HuH-7.5 (cell line): ENCODE measurements around the gene TMEM45B.
"Not testable (repeated sequence)": the region's sequence is repeated elsewhere in the genome, so short reads cannot be mapped to it uniquely, and the experiment has no call there.

Experiments
- DNase-seq: peaks from one replicate; pipeline ENCODE4 v3.0.0; 2011; ENCODE audit warnings: low spot score

Gene TMEM45B

DNA sequence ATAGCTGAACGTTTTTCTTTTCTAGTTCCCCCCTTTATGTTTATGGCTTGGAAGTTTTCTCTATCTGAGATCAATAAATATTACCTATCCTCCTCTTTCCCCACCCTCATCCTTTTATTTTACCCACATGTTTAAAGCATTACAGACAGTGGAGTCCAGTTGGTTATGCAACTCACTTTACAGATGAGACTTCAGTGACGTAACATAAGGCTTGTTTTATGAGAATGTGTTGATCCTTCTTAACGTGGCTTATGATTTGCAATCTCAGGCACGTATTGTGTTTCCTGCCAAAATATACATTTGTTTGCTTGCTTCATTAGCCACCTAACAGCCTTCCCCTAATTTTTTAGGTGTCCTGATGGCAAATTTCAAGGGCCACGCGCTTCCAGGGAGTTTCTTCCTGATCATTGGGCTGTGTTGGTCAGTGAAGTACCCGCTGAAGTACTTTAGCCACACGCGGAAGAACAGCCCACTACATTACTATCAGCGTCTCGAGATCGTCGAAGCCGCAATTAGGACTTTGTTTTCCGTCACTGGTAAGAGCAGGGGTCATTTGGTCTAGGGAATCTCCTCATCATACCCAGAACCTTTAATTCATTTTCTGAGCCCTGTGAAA is 36.6 kb downstream of the TMEM45B start:
- no peak for DNase-seq

DNA sequence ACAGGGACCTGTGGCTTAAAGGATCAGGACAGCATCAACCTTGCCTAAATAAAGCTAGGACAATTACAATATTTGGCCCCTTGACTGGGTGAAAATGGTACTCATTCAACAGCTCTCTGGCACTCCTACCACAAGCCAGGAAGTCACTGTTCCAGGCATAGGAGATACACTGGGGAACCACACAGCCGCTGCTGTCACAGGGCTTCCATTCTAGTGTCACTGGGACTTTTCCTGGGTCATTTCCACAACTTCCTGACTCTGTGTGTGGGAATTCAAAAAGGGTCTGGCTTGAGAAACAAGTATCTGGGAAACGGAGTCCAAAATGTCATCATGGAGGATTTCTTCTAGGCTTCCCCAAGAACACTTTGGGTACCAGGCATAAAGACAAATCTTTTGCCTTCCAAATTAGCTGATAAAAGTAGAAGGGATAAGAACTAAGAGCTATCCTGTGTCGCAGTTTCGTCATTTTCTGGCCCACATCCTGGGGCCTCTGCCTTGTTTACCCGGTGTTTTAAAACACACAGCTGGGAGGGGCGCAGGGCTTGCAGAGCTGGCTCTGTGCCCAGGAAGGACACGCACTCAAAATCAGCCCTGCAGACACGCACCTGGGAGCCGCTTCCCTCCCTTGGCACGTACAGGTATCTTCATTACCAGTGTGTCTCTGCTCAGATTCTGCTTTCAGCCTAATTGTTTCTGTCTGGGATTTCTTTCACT is 38.0 kb downstream of the TMEM45B start:
- DNase-seq = peak; percentile 49

DNA sequence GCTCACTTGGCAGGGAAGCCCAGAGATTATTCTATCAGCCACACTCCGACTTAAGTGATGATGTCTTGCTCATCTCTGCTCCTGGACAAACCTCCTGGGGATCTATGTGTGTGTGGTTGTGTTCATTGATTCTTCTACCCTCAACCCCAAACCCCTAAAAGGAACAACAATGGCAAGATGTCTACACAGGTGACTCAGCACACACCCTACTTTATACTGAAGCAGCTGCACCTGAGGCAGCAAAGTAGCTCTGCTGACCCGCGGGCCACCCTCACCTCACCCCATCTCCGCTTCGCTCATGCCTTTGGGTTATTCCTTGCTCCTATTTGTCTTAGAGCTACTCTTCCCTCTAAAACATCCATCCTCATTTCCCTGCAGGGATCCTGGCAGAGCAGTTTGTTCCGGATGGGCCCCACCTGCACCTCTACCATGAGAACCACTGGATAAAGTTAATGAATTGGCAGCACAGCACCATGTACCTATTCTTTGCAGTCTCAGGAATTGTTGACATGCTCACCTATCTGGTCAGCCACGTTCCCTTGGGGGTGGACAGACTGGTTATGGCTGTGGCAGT is 38.7 kb downstream of the TMEM45B start:
- DNase-seq = no peak

DNA sequence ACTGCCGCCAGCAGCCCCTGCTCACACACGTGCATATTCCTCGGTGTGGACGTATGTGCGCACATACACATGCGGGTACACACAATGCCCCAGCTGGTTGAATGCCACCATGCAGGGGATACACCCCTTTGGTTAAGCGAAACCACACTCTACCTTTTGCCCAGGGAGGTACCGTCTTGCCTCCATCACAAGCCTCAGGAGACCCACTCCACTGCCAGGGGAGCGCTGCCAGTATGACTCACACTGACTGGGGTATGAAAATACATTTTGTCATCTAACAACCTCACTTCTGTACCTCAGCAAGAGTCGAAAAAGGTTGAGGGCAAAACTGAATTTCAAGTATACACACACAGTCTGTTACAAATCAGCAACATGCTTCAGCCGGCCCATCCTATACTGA is 39.4 kb downstream of the TMEM45B start:
- DNase-seq = no peak

DNA sequence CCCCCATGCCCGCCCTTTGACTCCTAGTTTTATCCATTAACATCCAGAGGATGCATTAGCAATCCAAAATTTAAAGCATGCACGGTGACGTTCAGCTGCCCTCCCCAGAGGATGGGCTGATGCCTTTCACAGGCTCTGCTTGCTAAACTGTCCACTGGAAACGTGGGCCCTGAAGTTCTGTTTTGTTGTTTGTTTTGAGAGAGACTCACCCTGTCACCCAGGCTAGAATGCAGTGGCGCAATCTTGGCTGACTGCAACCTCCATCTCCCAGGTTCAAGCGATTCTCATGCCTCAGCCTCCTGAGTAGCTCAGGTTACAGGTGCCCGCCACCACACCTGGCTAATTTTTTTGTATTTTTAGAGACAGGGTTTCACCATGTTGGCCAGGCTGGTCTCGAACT is 40.4 kb downstream of the TMEM45B start:
- DNase-seq = no peak

DNA sequence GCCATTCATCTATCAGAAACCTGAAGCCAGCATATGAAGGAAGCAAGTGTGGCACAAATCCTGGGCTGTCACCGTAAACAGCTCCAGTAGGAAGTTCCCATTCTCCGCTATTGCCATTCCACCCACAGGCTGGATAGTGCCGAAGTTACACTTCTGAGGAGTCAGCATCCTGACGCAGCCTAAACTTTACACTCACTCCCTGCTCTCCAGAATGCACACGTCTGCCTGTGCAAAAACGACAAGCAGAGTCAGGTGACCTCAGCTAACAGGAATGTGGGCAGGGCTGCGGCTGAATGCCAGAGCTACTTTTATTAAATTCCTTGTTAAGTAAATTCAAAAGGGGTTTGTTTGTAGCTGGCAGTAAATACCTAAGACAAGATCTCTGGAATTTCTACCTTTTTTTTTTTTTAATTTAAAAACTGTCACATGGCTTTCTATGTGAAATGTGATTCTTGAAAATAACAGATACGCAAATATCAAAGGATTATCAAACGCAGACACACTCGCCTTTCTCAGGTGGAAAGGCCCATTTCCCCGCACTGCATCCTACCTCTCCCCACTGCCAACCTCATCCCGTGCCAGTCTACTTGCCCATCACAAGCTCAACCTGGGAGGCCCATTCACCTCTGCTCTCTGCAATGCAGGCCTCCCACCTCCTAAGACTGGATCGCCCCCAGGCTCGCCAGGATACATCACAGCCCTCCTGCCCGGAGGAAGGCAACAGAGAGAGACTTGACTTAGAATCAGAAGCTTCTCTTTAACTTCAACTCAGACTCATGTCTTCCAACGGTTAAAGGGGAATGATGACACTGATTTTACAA is 46.3 kb downstream of the TMEM45B start:
- peak; percentile 70 for DNase-seq

DNA sequence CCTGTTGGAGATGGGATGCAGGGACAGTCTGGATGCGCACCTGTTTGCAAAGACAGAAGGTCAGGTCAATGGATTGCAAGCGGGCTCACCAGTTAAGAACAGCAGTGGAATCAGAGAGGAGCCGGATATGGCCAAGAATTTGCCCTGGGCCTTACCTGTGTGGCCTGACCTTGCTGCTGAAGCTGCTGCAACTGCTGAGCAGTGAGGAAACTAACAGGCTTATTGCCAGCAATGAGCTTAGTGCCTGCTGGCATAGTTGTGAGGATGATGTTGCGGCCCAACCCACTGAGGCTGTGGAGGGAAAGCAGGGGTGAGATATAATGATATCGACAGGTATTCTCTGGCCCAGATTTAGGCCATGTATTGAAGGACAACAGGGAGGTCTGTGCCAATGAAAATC is 49.2 kb downstream of the TMEM45B start:
- DNase-seq = no peak

DNA sequence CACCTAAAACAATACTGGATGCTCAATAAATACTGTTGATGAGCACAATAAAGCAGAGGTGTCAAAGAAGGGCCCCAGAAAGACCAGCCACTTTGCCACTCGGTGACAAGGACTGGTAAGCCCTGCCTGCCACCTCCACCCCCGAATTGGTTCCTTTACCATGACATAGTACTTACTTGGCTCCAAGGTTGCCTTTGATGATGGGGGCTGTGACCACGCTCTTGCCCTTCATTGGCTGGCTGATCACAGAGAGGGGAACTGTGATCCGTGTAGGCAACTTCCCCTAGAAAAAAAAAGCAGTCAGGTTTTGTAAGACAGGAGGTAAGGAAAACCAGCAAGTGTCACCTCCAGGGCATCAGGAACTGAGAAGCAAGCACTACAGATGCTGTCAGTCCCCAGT is 50.1 kb downstream of the TMEM45B start:
- DNase-seq = no peak

DNA sequence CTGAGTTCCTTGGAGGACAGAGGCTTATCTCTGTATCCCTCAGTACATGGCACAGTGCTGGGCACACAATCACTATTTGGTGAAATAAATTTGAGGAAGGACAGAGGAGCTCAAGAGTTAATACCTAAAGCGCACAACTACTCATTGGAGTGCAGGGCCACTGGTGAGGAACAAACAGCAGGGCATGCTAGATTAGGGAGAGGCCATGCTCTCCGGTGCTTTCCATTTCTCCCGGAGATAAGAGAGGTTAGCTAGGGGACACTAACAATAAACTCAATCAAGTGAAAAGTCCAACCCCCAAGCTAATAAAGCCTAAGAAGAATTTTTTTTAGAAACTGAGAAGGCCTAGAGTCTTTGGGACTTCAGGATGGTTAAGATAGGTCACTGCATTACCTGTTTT is 50.7 kb downstream of the TMEM45B start:
- no peak for DNase-seq

DNA sequence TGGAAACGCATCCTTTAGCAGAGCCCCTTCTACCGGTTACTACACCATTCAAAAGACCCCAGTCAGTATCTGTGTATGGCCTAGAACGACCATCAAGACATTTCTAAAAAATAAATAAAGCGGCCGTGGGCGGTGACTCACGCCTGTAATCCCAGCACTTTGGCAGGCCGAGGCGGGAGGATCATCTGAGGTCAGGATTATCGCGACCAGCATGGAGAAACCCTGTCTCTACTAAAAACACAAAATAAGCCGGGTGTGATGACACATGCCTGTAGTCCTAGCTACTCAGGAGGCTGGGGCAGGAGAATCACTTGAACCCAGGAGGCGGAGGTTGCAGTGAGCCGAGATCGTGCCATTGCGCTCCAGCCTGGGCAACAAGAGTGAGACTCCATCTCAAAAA is 53.0 kb downstream of the TMEM45B start:
- not testable (repeated sequence) for DNase-seq

DNA sequence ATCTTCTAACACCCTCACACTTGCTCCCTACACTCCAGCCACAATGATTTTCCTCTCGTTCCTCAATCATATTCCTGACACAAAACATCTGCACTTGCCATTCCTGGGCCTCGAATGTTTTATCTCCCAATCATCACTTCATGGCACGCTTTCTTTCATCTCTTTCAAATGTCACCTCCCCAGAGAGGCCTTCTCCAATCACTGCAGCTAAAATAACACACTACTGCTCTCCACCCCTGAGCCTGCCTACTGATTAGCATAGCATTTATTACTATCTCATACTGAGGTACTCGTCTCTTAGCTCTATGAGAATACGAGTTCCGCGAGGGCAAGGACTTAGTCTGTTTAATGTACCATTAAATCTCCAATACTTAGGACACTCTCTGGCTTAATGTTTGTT is 56.3 kb downstream of the TMEM45B start:
- no peak for DNase-seq

DNA sequence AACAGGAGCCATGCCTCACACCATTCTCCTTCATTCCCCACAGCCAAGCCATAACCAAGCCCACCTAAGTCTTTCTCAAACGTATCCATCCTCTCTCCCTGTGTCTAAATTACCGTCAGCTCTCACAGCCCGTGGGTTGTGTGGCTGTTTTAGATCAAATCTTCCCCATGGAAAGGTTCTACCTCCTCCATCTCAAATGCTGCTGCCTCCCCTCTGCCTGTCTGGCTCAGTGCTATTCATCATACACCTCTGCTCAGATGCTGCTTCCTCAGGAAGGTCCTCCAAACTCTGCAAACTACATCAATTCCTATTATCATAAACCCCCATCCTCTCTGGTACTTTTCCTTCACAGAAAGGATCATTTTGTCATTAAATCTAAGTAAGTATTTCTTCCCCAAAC is 64.7 kb downstream of the TMEM45B start:
- no peak for DNase-seq

DNA sequence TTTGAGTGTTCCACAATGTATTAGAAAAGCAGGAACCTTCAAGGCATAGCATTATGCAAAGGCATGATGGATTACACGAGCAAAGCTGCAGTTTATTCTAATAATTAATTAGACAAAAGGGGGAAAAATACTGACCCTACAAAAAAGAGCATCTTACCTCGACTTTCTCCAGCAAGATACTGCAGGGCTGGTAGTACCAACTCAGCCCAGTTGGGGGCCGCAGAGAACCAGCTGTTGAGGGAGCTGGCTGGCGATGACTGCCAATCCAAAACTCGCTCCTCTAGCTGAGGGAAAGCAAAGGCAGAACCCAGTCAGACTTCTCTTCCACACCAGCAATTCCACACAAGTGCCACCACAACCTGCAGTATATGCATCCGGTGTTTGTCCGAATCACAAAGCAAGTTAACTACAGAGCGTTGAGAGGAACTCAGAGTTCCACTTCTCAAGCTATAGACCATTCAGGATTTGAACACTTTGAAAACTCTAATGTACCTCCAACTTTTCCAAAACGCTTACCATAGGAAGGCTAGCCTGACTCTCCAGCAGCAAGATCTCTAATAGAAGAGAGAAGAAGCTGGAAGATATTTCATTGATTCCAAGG is 66.0 kb downstream of the TMEM45B start:
- peak; percentile 41 for DNase-seq

DNA sequence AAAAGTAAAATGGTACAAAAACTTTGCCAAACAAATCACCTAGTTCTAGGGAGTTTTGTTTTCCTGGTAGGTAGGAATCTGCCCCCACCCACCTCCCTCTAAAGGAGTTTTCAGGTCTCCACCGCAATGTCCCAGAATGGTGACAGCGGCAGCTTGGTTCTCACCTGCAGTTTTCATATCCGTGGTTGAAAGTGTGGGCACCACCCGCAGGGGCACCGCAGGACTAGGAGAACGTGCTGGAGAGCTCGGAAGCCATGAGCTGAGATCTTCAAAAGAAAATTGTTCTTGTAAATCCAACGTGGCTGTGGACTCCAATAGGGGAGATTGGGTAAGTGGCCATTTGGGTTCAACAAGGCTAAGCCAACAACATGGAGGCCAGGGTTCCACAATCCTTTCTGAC is 68.9 kb downstream of the TMEM45B start:
- DNase-seq = no peak

DNA sequence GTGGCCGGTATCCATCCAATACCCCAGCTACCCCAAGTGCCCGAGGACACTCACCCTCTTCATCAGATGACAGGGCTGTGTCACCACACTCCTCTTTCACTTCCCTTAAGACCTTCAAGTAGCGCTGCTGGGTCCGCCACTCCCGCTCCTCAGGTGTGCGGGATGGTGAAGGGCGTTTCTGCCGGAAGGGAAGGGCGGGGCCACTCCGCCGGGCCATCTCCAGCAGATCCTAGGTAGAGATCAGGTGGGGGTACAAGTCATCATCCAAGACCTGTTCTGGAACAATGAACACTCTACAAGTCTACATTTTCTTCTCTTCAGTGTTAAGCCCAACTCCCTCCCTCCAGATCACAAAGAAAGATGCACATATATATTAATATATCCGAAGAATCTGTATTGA is 69.7 kb downstream of the TMEM45B start:
- no peak for DNase-seq

DNA sequence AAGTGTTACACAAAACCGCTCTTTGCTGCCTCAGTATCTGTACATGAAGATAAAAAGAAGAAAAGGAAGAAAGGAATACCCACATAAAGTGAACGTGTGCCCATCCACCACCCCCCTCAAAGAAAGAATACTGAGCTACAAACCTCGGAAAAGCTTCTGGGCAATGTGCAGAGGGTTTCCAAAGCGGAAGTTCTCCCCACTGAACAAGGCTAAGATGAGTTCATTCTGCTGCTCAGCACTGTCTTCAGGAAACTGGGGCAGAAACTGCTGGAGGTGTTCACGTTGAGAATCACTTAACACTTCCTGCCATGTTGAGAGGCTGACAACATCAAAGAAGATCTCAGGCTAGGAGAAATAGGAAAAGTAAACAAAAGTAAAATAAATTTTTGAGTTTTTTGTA is 72.8 kb downstream of the TMEM45B start:
- no peak for DNase-seq

DNA sequence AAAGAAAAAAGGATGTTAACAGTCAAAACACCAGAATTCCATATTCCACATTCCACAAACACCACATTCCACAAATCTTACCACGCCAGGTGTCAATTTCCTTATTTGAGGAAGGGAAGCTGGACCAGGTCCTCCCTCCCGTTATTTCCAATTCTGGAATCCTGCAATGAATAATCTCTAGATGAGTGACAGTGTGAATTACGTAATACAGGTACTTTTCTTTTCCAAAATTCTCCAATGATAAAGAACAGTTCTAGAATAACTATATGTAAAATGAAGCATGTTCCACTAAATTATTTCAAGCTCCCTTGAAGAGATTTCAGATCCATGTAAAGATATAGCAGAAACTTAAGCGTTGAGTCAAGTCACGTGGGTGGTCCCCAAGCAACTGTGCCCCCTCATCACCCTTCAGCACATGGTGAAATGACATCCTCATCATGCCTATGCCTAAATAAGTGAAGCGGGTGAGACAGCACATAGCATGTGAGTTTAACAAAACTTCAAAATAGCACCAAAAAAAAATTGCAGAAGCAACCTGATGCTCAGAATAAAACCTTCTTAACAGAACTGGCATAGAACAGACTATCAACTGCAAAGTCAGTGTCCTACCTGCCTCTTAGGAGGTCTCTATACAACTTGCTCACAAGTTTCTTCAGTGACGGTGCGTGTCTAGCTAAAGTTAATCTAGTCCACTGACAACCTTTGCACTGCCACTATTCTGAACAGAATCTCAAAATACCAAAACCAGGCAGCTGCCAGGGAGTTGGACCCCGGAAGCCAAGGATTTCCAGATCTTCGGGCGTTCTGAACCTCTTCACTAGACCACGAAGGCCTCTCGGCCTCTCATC is 78.9 kb downstream of the TMEM45B start:
- no peak for DNase-seq

DNA sequence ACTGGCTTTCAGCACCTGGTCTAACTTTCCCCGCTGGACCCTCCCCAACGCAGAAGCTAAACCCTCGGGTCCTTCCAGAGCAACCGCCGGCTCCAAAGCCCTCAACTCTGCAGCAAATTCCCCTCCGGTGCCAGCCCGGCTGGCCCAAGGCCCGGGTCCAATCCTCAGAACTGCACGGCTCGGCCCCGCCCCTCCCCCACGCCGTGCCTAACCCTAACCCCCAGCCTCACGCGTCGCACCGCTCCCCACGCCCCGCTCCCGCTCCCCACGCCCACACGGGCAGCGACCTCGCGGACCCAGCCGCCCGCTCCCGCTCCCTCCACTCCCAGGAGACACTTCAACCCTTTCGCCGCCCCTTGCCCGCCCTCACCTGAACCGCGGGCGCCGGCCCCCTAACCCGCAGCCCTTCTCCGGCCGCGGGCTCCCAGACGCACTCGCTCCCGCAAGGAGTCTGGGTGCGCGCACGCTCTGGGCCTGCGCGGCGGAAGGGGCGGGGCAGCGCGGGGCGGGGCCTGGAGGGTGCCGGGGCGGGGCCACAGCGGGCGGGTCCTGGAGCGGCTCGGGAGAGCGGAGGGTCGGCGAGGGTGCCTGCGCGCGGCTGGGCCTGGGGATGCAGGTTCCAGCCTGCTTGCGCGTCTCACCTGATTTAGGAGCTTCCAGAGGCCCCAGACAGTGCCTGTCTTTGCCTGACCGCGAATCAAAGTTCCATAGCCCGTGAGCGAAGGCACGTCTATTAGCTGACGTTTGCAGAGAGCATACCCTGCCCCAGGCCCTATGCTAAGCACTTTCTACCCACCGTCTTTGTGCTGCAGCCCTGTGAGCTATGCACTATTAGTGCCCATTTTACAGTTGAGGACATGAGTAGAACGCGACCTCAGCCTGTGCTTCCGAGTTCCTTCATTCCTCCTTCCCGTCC is 79.7 kb downstream of the TMEM45B start, which contains the start of gene NFRKB:
Gene NFRKB, minus strand, starts transcription at position 453 of the 916 bp plus-strand sequence. CDS start 2,729 bp downstream, outside the sequence.
- peak; percentile 87 for DNase-seq

DNA sequence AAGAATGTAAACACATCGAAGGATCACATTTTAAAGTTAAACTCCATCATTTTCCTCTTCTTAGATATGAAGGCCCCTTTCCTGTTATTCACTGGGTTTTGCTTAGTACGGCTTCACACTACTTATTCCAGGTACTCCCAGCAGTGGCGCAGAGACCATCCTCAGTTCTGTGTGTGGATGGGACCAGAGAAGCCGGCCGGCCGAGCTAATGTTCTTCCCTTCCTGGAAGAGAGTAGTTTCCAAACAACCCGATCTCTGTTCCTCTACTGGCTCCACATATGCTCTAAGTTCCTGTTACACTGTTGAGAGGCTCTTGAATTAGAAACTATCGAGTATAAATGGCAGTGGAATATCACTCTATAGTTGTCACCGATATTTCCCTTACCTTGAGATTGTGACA is 80.4 kb downstream of the TMEM45B start:
- no peak for DNase-seq

DNA sequence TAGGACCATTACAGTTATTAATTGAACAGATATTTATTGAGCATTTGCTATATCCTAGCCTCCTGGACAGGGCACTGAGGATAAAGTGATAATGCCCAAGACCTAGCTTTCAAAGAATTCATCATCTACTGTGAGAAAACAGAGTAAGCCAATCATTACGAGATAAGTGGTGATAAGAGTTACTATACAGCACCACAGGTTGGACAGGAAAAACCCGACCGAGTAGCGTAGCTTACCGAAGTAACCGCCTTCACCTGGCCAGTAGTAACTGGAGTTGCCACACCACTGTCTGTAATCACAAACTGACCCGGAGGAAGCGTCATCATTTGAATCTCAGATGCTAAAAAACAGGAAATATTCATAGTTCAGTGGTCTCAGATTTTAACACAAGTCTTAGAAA is 89.8 kb downstream of the TMEM45B start:
- DNase-seq = no peak
